IMR-90 (cell line): ENCODE results near the gene ZBTB32. TPM values are rescaled to one million over a fixed set of nuclear protein-coding genes. Genes with fewer than 3 reads are reported as not detected.
"Not testable (repeated sequence)": the region's sequence is repeated elsewhere in the genome, so short reads cannot be mapped to it uniquely, and the experiment has no call there.

Experiments
- ATAC-seq: fragments of 200-7000 bp; cut with Tn5 transposase; 2 replicates; pipeline ENCODE4 v1.9.1; 2020; ENCODE audit warnings: low read depth, mild to moderate bottlenecking, moderate library complexity
- BruUV-seq: library from RNA; stranded (reverse); fragments of 400-500 nt; replicated peaks from 2 replicates; lab custom pipeline; 2021; lab: Mats Ljungman, UMichigan
- CTCF ChIA-PET: fragments of 300-600 bp; formaldehyde crosslinking; extraction: SDS; loops from one replicate; lab custom pipeline; 2021; ENCODE audit warnings: antibody characterized with exemption; lab: Yijun Ruan, JAX
- POLR2A ChIA-PET: fragments of 300-600 bp; sonication (Branson Sonifier 250); formaldehyde crosslinking; loops from one replicate; lab custom pipeline; 2022; ENCODE audit warnings: antibody characterized with exemption; ENCODE audit not compliant: unreplicated experiment; lab: Charles Lee
- DNase-seq: peaks from one replicate; pipeline ENCODE4 v3.0.0; 2013
- H2AFZ ChIP-seq: replicated peaks from 2 replicates; pipeline ENCODE3; 2013; ENCODE audit warnings: low read length, mild to moderate bottlenecking; ENCODE audit not compliant: poor library complexity
- H2AK5ac ChIP-seq: 2 replicates; pipeline ENCODE4 v1.6.1; 2013; ENCODE audit warnings: low read depth, low read length, inconsistent platforms
- H2AK9ac ChIP-seq: replicated peaks from 2 replicates; pipeline ENCODE3; 2013; ENCODE audit warnings: mild to moderate bottlenecking, low read depth, low read length, moderate library complexity; ENCODE audit not compliant: poor library complexity
- H2BK120ac ChIP-seq: 2 replicates; pipeline ENCODE4 v1.6.1; 2013; ENCODE audit warnings: low read depth, low read length, inconsistent platforms
- H2BK15ac ChIP-seq: 3 replicates; pipeline ENCODE4 v1.6.1; 2013; ENCODE audit warnings: low read depth, low read length, inconsistent platforms
- H2BK20ac ChIP-seq: 2 replicates; pipeline ENCODE4 v1.6.1; 2013; ENCODE audit warnings: low read depth, mild to moderate bottlenecking, inconsistent platforms, low read length, moderate library complexity
- H2BK5ac ChIP-seq: 2 replicates; pipeline ENCODE4 v1.6.1; 2013; ENCODE audit warnings: mild to moderate bottlenecking, low read depth, low read length, inconsistent platforms; ENCODE audit not compliant: poor library complexity, severe bottlenecking
- H3K14ac ChIP-seq: replicated peaks from 2 replicates; pipeline ENCODE4 v1.6.1; 2013; ENCODE audit warnings: low read depth, low read length, inconsistent platforms
- H3K18ac ChIP-seq: 2 replicates; pipeline ENCODE4 v1.6.1; 2013; ENCODE audit warnings: low read depth, low read length, control low read depth
- H3K23ac ChIP-seq: 2 replicates; pipeline ENCODE4 v1.6.1; 2013; ENCODE audit warnings: low read depth, low read length, inconsistent platforms
- H3K27ac ChIP-seq: 2 replicates; pipeline ENCODE4 v1.5.1; 2013; ENCODE audit warnings: mild to moderate bottlenecking, control low read depth, low read length; ENCODE audit not compliant: insufficient read depth
- H3K27me3 ChIP-seq: 2 replicates; pipeline ENCODE4 v1.6.1; 2013; ENCODE audit warnings: low read length; ENCODE audit not compliant: control insufficient read depth, insufficient read depth
- H3K36me3 ChIP-seq: 2 replicates; pipeline ENCODE4 v1.6.1; 2013; ENCODE audit warnings: low read length, mixed read lengths; ENCODE audit not compliant: control insufficient read depth, insufficient read depth
- H3K4ac ChIP-seq: 2 replicates; pipeline ENCODE4 v1.6.1; 2013; ENCODE audit warnings: low read depth, low read length, inconsistent platforms
- H3K4me1 ChIP-seq: 2 replicates; pipeline ENCODE4 v1.6.1; 2013; ENCODE audit warnings: low read length, mixed read lengths; ENCODE audit not compliant: control insufficient read depth, insufficient read depth
- H3K4me2 ChIP-seq: 2 replicates; pipeline ENCODE4 v1.6.1; 2013; ENCODE audit warnings: low read depth, mild to moderate bottlenecking, control low read depth, low read length, moderate library complexity
- H3K4me3 ChIP-seq: 2 replicates; pipeline ENCODE4 v1.5.1; 2013; ENCODE audit warnings: low read depth, mild to moderate bottlenecking, control low read depth, low read length, moderate library complexity; ENCODE audit not compliant: insufficient read depth
- H3K56ac ChIP-seq: 2 replicates; pipeline ENCODE4 v1.6.1; 2013; ENCODE audit warnings: low read length, inconsistent platforms; ENCODE audit not compliant: insufficient read depth; ENCODE audit errors: extremely low read depth
- H3K79me1 ChIP-seq, 2 experiments: 2 replicates each; pipeline ENCODE4 v1.6.1; 2013; ENCODE audit warnings: low read length in 2 of 2, inconsistent platforms in 1 of 2, low read depth in 1 of 2
- H3K9ac ChIP-seq: 2 replicates; pipeline ENCODE4 v1.6.1; 2013; ENCODE audit warnings: low read depth, low read length, control low read depth
- H3K9me1 ChIP-seq: 2 replicates; pipeline ENCODE4 v1.6.1; 2013; ENCODE audit warnings: low read length, inconsistent platforms; ENCODE audit not compliant: insufficient read depth
- H3K9me3 ChIP-seq: 2 replicates; pipeline ENCODE4 v1.6.1; 2013; ENCODE audit warnings: low read length; ENCODE audit not compliant: control insufficient read depth, insufficient read depth
- H4K20me1 ChIP-seq: 2 replicates; pipeline ENCODE4 v1.6.1; 2013; ENCODE audit warnings: low read length, inconsistent platforms; ENCODE audit not compliant: insufficient read depth
- H4K5ac ChIP-seq: 2 replicates; pipeline ENCODE4 v1.6.1; 2013; ENCODE audit warnings: mild to moderate bottlenecking, low read depth, low read length, control low read depth
- H4K8ac ChIP-seq, 2 experiments: 2 replicates each; pipeline ENCODE4 v1.6.1; 2013; ENCODE audit warnings: low read depth in 2 of 2, low read length in 2 of 2, control low read depth in 1 of 2, inconsistent platforms in 1 of 2
- H4K91ac ChIP-seq: 2 replicates; pipeline ENCODE4 v1.6.1; 2013; ENCODE audit warnings: low read depth, low read length, inconsistent platforms; ENCODE audit not compliant: insufficient read depth
- WGBS, 2 experiments: methylation state at CpG; one replicate each; pipeline versions ENCODE4 v1.1.5 to v1.1.7; 2013; ENCODE audit warnings: missing lambda C conversion rate in 2 of 2; ENCODE audit not compliant: insufficient read length in 1 of 2; ENCODE audit errors: extremely low coverage in 2 of 2; 5-methylcytosine and 5-hydroxymethylcytosine counted together
- dilution Hi-C: fragments of 300-500 bp; cut with HindIII; formaldehyde crosslinking; loops from one replicate; pipeline ENCODE4 v1.14.3; 2018; ENCODE audit warnings: low sequenced_read_pairs; ENCODE audit not compliant: unreplicated experiment
- in situ Hi-C: fragments of 300-500 bp; cut with MboI; formaldehyde crosslinking; loops from 3 replicates; pipeline ENCODE4 v1.14.3; 2019; ENCODE audit warnings: low sequenced_read_pairs, inconsistent platforms, mixed read lengths
- intact Hi-C: fragments of 100-400 bp; cut with micrococcal nuclease; formaldehyde crosslinking; loops from 2 replicates; pipeline ENCODE4 v1.10.0; 2022
- polyA plus RNA-seq, 3 experiments: library from polyadenylated mRNA; depleted of rRNA; stranded (reverse); fragments of >200 nt; gene quantifications; 2 replicates each; pipeline ENCODE4 v1.2.3, GENCODE V29; 2012; ENCODE audit warnings: low replicate concordance in 1 of 3
- total RNA-seq: library from RNA; depleted of rRNA; stranded (reverse); fragments of >200 nt; gene quantifications from 2 replicates; pipeline ENCODE4 v1.2.3, GENCODE V29; 2012

Gene ZBTB32
- total and polyA plus RNA-seq, 2 of the 4 experiments (the other 2 are of a cell fraction) = not detected

GRCh38 chr19:35654828-35655227, 49.5 kb upstream of the ZBTB32 start:
- CTCF ChIA-PET, H3K56ac ChIP-seq, H3K9me1 ChIP-seq, H2AFZ ChIP-seq, H3K18ac ChIP-seq, H3K4me2 ChIP-seq, H2BK15ac ChIP-seq, H3K4ac ChIP-seq, H3K9me3 ChIP-seq, H2BK120ac ChIP-seq, H4K5ac ChIP-seq, H3K27ac ChIP-seq, intact Hi-C loops, dilution Hi-C loops, H3K4me1 ChIP-seq, H4K20me1 ChIP-seq, H2AK5ac ChIP-seq, H3K9ac ChIP-seq, BruUV-seq, in situ Hi-C loops, H3K27me3 ChIP-seq, ATAC-seq, H3K14ac ChIP-seq, H2BK20ac ChIP-seq, H4K8ac ChIP-seq, H3K23ac ChIP-seq, H3K4me3 ChIP-seq, H2AK9ac ChIP-seq, H2BK5ac ChIP-seq, H4K91ac ChIP-seq, DNase-seq: not testable (repeated sequence)
- Histone ChIP-seq H3K36me3 (peaks cover 41% of the 10 kb centered on the region), H3K79me1 (peaks cover 15 to 16% of the 10 kb centered on the region in 2 experiments)
- WGBS, 2 experiments = 88% methylated on average over 1 of the region's 6 CpGs; no CpG with 5 or more reads in 1 of the 2 experiments
- POLR2A ChIA-PET = interaction anchor here (0.6 kb wide), 1 partner anchor 42 kb away, joined by 3 read pairs; no protein-coding TSS in a partner anchor
